NCI-H1092 treated with DMSO at 0.1 percent for 48 hours (cell line): ENCODE measurements around the gene CYP39A1.

Experiments
- DNase-seq: peaks from one replicate; lab custom pipeline; 2025; lab: John Stamatoyannopoulos, UW

CYP39A1 gene

GRCh38 chr6:46511320-46511719 lies 141.3 kb downstream of the CYP39A1 start:
- no peak for DNase-seq

DNA sequence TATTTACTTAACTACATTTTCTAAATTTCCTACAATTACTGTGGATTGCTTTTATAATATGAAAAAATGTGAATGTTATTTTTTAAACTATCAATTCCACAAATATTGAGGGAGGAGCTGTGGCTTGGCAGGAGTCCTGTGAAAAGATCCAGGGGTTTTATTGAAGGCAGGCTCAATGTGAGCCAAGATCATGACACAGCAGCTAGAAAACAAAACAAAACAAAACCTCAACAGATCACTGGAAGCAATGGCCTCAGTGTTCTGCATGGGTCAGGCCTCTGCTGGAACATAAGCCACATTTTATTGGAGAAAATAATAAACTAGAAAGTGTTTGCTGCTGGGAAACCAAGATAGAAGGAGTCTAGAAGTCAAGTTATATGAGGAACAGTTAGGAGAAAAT lies 142.0 kb downstream of the CYP39A1 start:
- no peak for DNase-seq

DNA sequence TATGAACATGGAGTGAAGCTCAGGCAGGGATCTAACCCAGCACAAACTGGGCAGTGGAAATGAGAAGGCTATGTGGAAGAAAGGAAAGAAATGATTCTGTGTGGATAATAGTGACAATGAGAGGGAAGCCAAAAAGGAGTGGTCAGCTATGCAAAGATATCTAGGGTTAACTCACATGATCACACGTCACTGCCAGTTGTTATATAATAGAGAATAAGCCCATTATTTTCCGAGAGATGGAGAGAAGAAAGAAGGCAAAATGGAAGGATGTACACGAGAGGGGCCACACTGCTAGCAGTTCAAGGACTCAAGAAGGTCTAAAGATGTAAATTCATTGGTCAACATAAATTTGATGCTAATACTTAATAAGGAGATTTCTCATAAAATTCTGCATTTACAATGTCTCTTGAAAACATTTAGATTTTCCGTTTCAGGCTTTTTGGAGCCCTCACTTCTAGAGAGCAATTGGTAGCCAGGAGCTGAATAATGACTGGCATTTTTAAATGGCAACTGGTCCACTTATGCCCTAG lies 142.6 kb downstream of the CYP39A1 start:
- no peak for DNase-seq

- no peak for DNase-seq
Observed at GRCh38 chr6:46509063-46509462, 143.6 kb downstream of the CYP39A1 start.

DNA sequence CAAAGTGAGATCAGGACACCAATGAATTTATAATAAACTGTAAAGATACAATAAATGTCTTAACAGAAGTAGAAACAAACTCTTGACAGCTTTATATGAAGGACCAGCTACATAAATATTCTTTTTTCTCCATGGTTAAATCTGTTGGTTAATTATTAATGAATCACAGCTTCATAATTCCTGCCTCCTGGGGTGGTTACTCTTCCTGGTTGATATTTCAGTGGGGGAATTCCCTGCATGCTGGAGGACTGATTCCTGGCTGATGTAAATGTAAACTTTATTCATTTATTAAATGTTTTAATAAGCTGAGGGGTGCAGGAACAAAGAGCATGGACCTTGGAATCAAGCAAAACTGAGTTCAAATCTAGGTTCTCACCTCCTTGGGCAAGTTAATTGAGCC lies 145.2 kb downstream of the CYP39A1 start:
- DNase-seq = no peak

- DNase-seq = no peak
Observed at GRCh38 chr6:46505693-46506512, 146.7 kb downstream of the CYP39A1 start.

DNA sequence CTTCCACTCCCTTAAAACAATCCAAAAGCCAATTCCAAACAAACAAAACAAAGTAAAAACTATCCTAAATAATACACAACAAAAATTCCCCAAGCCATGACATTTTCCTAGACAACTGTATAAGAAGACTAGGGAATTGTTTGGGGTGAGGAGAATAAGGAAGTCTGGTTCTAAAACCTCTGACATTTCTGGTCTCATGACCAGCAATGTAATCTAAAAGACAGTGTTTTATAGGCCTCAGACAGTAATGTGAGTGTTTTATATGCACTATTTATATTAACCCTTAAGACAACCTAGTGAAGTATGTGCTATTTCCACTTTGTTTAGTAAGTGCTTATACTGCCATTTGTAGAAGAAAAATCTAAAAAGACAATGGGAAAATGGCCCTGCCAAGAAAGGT lies 148.4 kb downstream of the CYP39A1 start:
- no peak for DNase-seq

GRCh38 chr6:46502486-46503119 lies 150.0 kb downstream of the CYP39A1 start:
- DNase-seq = no peak

DNA sequence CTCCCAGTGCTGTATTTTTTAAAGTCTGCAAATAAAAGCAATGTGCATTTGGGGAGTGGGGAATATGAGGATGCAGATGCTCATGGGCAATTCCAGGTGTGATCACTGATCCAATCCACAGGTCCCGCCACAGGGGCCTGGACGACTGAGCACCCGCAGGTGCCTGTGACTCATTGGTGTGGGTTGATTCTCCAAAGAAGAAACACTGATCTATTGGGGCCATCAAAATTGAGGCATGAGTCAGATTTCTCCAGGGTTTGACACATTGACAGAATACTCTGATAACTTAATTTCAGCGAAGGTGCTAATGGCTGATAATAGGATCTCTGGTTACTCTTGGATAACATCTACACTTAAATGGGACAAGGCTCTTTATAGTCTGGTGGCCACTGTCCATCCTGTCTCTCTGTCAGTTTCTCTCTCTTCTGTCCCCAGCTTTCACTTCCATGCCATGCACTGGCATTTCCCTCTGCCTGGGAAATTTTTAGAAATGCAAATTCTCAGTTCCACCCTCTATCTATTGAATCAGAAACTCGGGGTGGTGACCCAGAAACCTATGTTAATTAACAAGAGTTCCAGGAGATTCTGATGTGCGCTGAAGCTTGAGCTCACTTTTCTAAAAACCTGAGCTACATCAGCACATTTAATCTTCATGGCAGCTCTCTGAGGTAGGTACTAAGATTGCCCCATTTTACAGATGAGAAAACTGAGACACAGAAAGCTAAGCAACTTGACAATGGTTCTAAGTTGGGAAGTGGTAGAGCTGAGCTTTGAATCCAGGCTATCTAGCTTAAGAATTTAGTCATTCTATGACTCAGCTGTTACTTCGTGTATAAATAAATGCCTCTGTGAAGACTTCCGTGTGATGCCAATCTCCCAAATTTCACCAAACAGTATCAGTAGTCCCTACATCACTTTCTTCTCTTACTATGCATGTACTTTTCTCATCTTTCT lies 151.2 kb downstream of the CYP39A1 start:
- DNase-seq = no peak

DNA sequence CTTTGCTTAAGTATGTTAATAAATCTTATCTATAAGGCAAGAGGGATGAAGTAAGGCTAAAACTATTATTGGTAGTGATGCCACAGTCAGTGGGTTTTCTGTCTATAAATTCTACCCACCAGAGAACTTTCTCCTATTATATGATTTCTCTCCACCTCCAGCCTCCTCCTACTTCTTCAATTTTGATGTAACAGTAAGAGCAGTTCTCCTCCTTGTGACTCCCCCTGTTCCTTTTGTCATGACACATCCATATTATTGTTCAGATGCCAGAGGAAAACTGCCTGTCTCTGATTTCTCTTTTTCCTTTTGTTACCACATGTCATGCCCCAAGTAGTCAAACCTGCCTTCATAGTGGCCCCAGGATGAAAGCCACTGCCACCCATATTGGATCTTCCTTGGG lies 152.2 kb downstream of the CYP39A1 start:
- no peak for DNase-seq
